Non-pigmented ciliary epithelial cell (primary cell): ENCODE data around the gene TCEAL4.
"Not testable (repeated sequence)": the region's sequence is repeated elsewhere in the genome, so short reads cannot be mapped to it uniquely, and the experiment has no call there.

ENCODE experiments used
- DNase-seq: peaks from one replicate; pipeline ENCODE4 v3.0.0-alpha.2; 2010; ENCODE audit warnings: low read depth

TCEAL4 gene

DNA sequence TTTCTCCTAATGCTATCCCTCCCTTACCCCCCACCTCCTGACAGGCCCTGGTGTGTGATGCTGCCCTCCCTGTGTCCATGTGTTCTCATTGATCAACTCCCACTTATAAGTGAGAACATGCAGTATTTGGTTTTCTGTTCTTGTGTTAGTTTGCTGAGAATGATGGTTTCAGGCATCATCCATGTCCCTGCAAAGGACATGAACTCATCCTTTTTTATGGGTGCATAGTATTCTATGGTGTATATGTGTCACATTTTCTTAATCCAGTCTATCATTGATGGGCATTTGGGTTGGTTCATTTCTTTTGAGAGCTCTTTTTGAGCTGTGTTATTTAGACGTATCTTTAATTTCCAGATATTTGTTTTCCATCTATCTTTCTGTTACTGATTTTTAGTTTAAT lies 7.0 kb downstream of the TCEAL4 start:
- DNase-seq = not testable (repeated sequence)

DNA sequence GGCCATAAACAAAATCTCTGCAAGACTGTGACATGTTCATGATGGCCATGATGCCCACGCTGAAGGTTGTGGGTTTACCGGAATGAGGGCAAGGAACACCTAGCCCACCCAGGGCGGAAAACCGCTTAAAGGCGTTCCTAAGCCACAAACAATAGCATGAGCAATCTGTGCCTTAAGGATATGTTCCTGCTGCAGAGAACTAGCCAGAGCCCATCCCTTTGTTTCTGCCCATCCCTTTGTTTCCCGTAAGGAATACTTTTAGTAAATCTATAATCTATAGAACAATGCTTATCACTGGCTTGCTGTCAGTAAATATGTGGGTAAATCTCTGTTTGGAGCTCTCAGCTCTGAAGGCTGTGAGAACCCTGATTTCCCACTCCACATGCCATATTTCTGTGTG lies 9.9 kb downstream of the TCEAL4 start:
- DNase-seq = not testable (repeated sequence)

- DNase-seq = no peak
Observed at GRCh38 chrX:103607364-103608305, 22.3 kb downstream of the TCEAL4 start, which contains the start of gene TCEAL3. Gene TCEAL3, plus strand, starts transcription at chrX:103607963. Its CDS starts 1,102 bp downstream, at chrX:103609065.

GRCh38 chrX:103608306-103608963 lies 23.1 kb downstream of the TCEAL4 start:
- no peak for DNase-seq

DNA sequence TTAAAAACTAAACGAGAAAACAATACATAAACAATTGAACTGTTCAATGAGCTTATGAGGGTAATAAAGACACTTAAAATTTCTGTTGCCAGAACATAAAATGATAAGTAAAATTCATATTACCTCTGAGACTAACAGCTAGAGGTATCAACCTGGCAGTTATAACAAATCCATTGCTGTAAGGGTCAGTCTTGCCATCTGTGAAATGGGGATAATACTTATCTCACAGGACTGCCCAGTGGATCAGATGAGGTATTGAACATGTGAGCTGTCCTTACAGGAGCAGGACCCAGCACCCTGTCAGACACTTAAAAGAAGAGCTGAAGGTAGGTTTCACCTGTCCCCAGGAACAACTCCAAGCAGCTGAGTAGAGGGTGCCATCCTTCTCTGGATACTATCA lies 25.0 kb downstream of the TCEAL4 start:
- no peak for DNase-seq

DNA sequence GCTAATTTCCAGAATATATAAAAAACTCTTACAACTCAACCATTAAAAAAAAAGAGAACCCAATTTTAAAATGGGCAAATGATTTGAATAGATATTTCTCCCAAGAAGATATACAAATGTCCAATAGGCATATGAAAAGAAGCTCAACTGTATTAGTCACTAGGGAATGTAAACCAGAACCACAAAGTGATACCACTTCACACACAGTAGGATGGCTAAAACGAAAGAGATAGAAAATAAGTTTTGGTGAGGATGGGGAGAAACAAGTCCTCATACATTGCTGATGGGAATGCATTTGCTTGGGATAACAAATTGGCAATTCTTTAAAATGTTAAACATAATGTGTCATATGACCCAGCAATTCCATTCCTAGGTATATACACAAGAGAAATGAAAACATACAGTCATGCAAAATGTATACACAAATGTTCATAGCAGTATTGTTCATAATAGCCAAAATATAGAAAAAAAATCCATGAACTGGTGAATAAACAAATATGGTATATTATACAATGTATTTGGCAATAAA lies 28.1 kb downstream of the TCEAL4 start:
- DNase-seq = no peak

GRCh38 chrX:103614999-103615398 lies 29.7 kb downstream of the TCEAL4 start:
- no peak for DNase-seq

DNA sequence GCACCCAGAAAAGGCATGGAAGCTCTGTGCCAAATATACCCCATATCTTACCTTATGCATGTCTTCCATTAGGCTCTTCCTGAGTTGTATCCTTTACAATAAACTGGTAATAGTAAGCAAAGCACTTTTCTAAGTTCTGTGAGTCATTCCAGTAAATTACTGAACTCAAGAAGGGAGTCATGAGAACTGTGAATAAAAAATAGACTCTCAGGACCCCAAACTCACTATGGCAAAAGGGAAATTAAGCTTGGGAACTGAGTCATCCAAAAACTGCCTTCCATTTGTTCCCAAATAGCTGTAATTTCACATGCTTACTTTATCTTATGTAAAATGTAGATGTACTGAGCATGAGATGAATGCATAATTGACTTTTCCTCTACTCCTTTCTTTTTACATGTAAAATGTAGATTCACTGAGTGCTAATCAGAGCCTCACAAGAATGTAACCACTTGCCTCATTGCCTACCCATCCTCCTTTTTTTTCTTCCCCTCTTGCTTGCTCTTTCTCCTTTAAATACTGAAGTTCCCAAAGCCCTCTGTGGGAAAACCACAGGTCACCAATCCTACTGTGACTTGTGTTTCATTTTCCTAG lies 30.6 kb downstream of the TCEAL4 start:
- no peak for DNase-seq

GRCh38 chrX:103616676-103617186 lies 31.4 kb downstream of the TCEAL4 start:
- no peak for DNase-seq

DNA sequence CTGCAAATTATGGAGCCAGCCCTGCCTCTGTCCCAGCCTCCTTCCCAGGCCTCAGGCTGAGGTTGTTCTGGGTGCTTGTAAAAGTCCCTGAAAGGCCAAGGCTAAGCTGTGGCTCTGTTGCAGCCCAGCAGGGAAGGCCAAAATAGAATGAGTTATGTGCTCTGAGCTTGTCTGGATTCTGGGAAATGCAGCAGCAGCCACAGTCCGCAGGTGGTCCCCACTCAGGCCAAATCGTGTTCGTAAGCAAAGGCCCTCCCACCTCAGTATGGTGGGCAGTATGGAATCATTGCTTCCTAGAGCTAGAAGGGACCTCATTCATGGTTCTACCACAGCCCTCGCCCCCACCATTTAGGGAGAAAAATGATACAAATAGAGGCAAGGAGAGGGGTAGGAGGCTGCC lies 38.8 kb downstream of the TCEAL4 start:
- DNase-seq = no peak

- DNase-seq = no peak
Observed at GRCh38 chrX:103626855-103627254, 41.5 kb downstream of the TCEAL4 start.

DNA sequence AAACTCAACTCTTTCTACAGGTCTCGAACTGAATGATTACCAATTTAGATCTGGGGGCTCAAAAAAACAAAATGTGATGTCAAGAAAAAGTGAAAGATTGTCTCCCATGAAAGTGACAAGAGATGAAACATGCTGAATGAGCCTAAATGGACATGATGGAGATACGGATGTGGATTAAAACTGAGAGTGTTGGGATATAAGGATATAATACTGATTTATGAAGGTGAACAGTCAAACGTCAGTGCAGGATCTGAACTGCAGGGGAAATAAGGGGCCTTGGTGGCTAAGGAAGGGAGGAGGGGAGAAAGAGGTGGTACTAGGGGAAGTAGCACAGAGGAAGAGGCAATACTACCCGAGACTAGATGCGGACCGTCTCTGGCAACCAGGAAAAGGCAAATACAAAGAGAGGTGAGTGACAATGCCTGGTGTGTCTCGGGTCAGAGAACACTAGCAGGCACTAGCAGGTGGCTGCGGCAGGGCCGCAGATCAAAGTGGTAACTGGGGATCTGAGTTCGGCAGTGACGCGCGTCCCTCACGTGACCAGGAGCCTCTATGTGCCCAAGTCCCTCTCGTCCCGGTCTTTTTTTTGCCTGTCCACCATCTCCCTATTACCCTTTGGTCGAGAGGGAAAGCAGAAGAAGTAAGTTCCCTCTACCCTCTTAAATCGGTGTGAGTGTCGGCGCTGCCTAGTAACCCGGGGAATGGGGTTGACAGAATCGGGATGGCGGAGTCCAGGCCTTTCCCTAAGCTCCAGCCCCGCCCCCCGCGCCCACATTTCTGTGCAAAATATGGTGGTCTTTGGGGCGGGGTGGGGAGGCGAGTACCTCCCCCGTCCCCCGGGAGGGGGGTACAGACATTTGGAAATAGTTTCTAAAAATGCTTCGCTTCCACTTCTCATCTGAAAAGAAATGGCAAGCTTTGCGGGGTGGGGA lies 43.3 kb downstream of the TCEAL4 start, which contains the start of gene TCEAL1:
Gene TCEAL1 (plus strand): TSS at position 590 of the 932 bp plus-strand sequence. CDS start 942 bp downstream, outside the sequence.
- DNase-seq = no peak

GRCh38 chrX:103629318-103630170 lies 44.2 kb downstream of the TCEAL4 start:
- no peak for DNase-seq

DNA sequence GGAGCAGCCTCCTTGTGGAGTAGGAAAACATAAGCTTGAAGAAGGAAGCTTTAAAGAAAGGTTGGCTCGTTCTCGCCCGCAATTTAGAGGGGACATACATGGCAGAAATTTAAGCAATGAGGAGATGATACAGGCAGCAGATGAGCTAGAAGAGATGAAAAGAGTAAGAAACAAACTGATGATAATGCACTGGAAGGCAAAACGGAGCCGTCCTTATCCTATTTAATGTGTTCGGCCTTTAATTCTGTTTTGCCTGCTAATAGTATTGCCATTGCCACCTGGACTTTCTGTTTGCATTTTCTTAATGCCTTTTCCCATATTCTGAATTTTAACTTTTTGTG lies 44.8 kb downstream of the TCEAL4 start:
- DNase-seq = no peak

GRCh38 chrX:103631145-103631544 lies 45.8 kb downstream of the TCEAL4 start:
- DNase-seq = no peak

DNA sequence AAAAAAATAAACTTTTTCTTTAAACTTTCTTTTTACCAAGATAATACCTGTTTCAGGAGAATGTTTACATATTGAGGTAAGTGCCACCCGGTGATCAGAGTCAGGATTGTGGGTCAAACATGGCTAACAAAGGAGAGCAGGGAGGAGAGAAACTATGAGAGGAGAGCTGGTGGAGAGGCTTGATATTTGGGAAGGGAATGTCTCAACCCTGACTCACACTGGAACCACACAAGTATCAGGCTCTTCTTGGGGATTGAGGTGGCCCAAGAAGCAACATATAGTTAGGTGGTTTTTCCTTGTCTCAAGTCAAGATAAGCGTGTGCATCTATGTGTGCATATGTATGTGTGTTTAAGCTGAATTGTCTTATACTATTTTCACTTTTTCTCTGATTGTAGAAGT lies 50.1 kb downstream of the TCEAL4 start:
- DNase-seq = no peak
